A549 (cell line): ENCODE results near the gene ZNF536. TPM values are rescaled to one million over a fixed set of nuclear protein-coding genes. Genes with fewer than 3 reads are reported as not detected.

Experiments
- ATAC-seq, 2 experiments: fragments of 200-7000 bp in 1 of 2; fragments of >200 bp in 1 of 2; cut with Nextera tagmentation in 1 of 2; cut with Tn5 transposase in 1 of 2; 3 replicates each; pipeline versions ENCODE4 v1.8.0 to v1.9.1; 2018 to 2020; ENCODE audit warnings: mild to moderate bottlenecking in 1 of 2, moderate library complexity in 1 of 2
- CTCF ChIA-PET: fragments of 300-600 bp; sonication (Branson Sonifier 250); formaldehyde crosslinking; extraction: SDS; loops from one replicate; lab custom pipeline; 2021; ENCODE audit warnings: antibody characterized with exemption, inconsistent platforms; lab: Yijun Ruan, JAX
- POLR2A ChIA-PET: fragments of 350-600 bp; formaldehyde crosslinking; extraction: SDS; loops from one replicate; lab custom pipeline; 2021; ENCODE audit warnings: antibody characterized with exemption, inconsistent platforms; lab: Yijun Ruan, JAX
- DNase-seq, 2 experiments: peaks; one replicate each; pipeline versions ENCODE4 v3.0.0 to v3.0.0-alpha.2; 2011 to 2016; ENCODE audit warnings: low read depth in 1 of 2, low spot score in 1 of 2
- FAIRE-seq: peaks from 2 replicates; lab custom pipeline; 2011; peaks lifted over from hg19 to GRCh38; lab: Jason Lieb, UNC
- H3K27ac ChIP-seq, 2 experiments: fragments of >200 bp; sonication (Bioruptor Twin); formaldehyde crosslinking; 3 replicates each; pipeline ENCODE4 v1.5.1; 2016 to 2017
- H3K4me1 ChIP-seq: fragments of >200 bp; sonication (Bioruptor Twin); formaldehyde crosslinking; 3 replicates; pipeline ENCODE4 v1.6.1; 2016
- H3K4me2 ChIP-seq: fragments of >200 bp; sonication (Bioruptor Twin); formaldehyde crosslinking; 3 replicates; pipeline ENCODE4 v1.6.1; 2016
- H3K4me3 ChIP-seq: fragments of >200 bp; sonication (Bioruptor Twin); formaldehyde crosslinking; 3 replicates; pipeline ENCODE4 v1.5.1; 2016
- H3K9me3 ChIP-seq: fragments of >200 bp; sonication (Bioruptor Twin); formaldehyde crosslinking; 3 replicates; pipeline ENCODE4 v1.6.1; 2016
- BHLHE40 ChIP-seq: IDR thresholded peaks from 2 replicates; pipeline ENCODE4 v1.6.1; 2012; ENCODE audit warnings: low read depth, low read length, inconsistent platforms
- CBX2 ChIP-seq: fragments of 200-600 bp; sonication (generic); IDR thresholded peaks from 2 replicates; pipeline ENCODE4 v1.6.1; 2016; ENCODE audit warnings: low read depth, mild to moderate bottlenecking, borderline replicate concordance
- CBX8 ChIP-seq: fragments of 200-600 bp; sonication (generic); IDR thresholded peaks from 2 replicates; pipeline ENCODE4 v1.6.1; 2016
- CEBPB ChIP-seq, 2 experiments: fragments of >200 bp in 1 of 2; sonication (Bioruptor Twin) in 1 of 2; formaldehyde crosslinking in 1 of 2; IDR thresholded peaks; 2 replicates each; pipeline ENCODE4 v1.6.1; 2012 to 2016
- CTCF ChIP-seq: fragments of >200 bp; sonication (Bioruptor Twin); formaldehyde crosslinking; IDR thresholded peaks from 3 replicates; pipeline ENCODE4 v1.5.1; 2016
- E2F6 ChIP-seq: IDR thresholded peaks from 2 replicates; pipeline ENCODE4 v1.6.1; 2012; ENCODE audit warnings: low read depth, borderline replicate concordance
- EHMT2 ChIP-seq: fragments of 200-600 bp; sonication (generic); IDR thresholded peaks from 2 replicates; pipeline ENCODE4 v1.6.1; 2016; ENCODE audit warnings: antibody characterized with exemption, low read depth, mild to moderate bottlenecking, moderate library complexity
- FOSB ChIP-seq: fragments of 250-450 bp; sonication (Bioruptor Pico); IDR thresholded peaks from 2 replicates; pipeline ENCODE4 v1.5.0; 2020; ENCODE audit warnings: mild to moderate bottlenecking, moderate library complexity
- HES2 ChIP-seq: fragments of >200 bp; sonication (Bioruptor Twin); formaldehyde crosslinking; IDR thresholded peaks from 2 replicates; pipeline ENCODE4 v1.6.1; 2016
- HEYL ChIP-seq: fragments of 250-450 bp; sonication (Bioruptor Pico); IDR thresholded peaks from 2 replicates; pipeline ENCODE4 v1.8.0; 2021; ENCODE audit warnings: mild to moderate bottlenecking, moderate library complexity
- HOXA7 ChIP-seq: fragments of 250-450 bp; sonication (Bioruptor Pico); IDR thresholded peaks from 2 replicates; pipeline ENCODE4 v1.5.0; 2020; ENCODE audit warnings: mild to moderate bottlenecking, moderate library complexity
- JUN ChIP-seq, 2 experiments: fragments of >200 bp; sonication (Bioruptor Twin); formaldehyde crosslinking; IDR thresholded peaks; 2 replicates in 1 of 2; 3 replicates in 1 of 2; pipeline ENCODE4 v1.6.1; 2016 to 2017
- NFE2L2 ChIP-seq: fragments of 150-350 bp; conservative IDR thresholded peaks from 2 replicates; pipeline ENCODE4 v1.6.1; 2014; ENCODE audit warnings: low read length
- NR3C1 ChIP-seq: fragments of >200 bp; sonication (Bioruptor Twin); formaldehyde crosslinking; IDR thresholded peaks from 3 replicates; pipeline ENCODE4 v1.6.1; 2017
- PHF8 ChIP-seq: fragments of 200-600 bp; sonication (generic); IDR thresholded peaks from 2 replicates; pipeline ENCODE4 v1.6.1; 2016; ENCODE audit warnings: low read depth, mild to moderate bottlenecking, antibody characterized with exemption, moderate library complexity, borderline replicate concordance
- RAD21 ChIP-seq, 2 experiments: fragments of >200 bp in 1 of 2; sonication (Bioruptor Twin) in 1 of 2; formaldehyde crosslinking in 1 of 2; IDR thresholded peaks in 1 of 2; conservative IDR thresholded peaks in 1 of 2; 2 replicates in 1 of 2; 3 replicates in 1 of 2; pipeline ENCODE4 v1.6.1; 2012 to 2018; ENCODE audit warnings: inconsistent platforms in 1 of 2
- RARB ChIP-seq: fragments of 250-450 bp; sonication (Bioruptor Pico); IDR thresholded peaks from 2 replicates; pipeline ENCODE4 v1.8.0; 2021; ENCODE audit warnings: mild to moderate bottlenecking, moderate library complexity
- TP53 ChIP-seq: fragments of 250-450 bp; sonication (Bioruptor Pico); IDR thresholded peaks from 2 replicates; pipeline ENCODE4 v1.5.0; 2021; ENCODE audit warnings: mild to moderate bottlenecking, moderate library complexity
- USF2 ChIP-seq: fragments of 450-650 bp; IDR thresholded peaks from 2 replicates; pipeline ENCODE4 v1.6.1; 2014; ENCODE audit warnings: antibody characterized with exemption
- WGBS: methylation state at CpG from one replicate; pipeline ENCODE4 v1.1.6; 2017; ENCODE audit errors: missing lambda C conversion rate; 5-methylcytosine and 5-hydroxymethylcytosine counted together
- polyA plus RNA-seq, 4 experiments: library from polyadenylated mRNA; depleted of rRNA in 3 of 4; stranded (reverse); fragments of >200 nt; fragmentation: RNase III in 1 of 4; extraction: RNeasy Plus Mini Kit Qiagen cat#74134 plus additional on column Dnase treatment in 1 of 4; gene quantifications; 2 replicates in 3 of 4; 3 replicates in 1 of 4; pipeline ENCODE4 v1.2.3, GENCODE V29; 2011 to 2017

ZNF536 gene
- polyA plus RNA-seq, 2 of the 4 experiments (the other 2 are of a cell fraction): not detected

GRCh38 chr19:30376272-30376671 is 4.1 kb downstream of the ZNF536 start (continued):
- no peak for TF ChIP-seq HOXA7 (CRISPR knock-in tag)

GRCh38 chr19:30376826-30377425 is 4.7 kb downstream of the ZNF536 start:
- H3K27ac ChIP-seq: no peak overlapping the region
- ChIA-PET CTCF (interaction anchor here (1.3 kb wide), 1 partner anchor 13 kb away, joined by 3 read pairs; no protein-coding TSS in a partner anchor), POLR2A (no interaction called here)
- no peak overlapping the region for H3K4me3 ChIP-seq
- TF ChIP-seq JUN (IDR thresholded peaks at IDR 0.05) (no peak), RAD21 (conservative IDR thresholded peaks at IDR 0.05 in 1 of 2, IDR thresholded peaks at IDR 0.05 in 1 of 2) (no peak), HEYL (CRISPR knock-in tag) (no peak), EHMT2 (no peak), CTCF (no peak), CEBPB (IDR thresholded peaks at IDR 0.05) (no peak), TP53 (CRISPR knock-in tag) (no peak), CBX8 (no peak), RARB (no peak), BHLHE40 (no peak), NR3C1 (no peak), CBX2 (no peak), HES2 (no peak), NFE2L2 (no peak), USF2 (no peak)
- TF ChIP-seq, all 56 proteins: peak for 0
- H3K4me1 ChIP-seq: no peaks in the 10 kb centered on the region
- WGBS: 36% methylated on average over 14 of the region's 15 CpGs
- DNase-seq: no peak
- H3K9me3 ChIP-seq: no peaks in the 10 kb centered on the region
- H3K4me2 ChIP-seq: no peak overlapping the region
- ATAC-seq: no peak
- FAIRE-seq: no peak

- Histone ChIP-seq H3K4me1 (no peaks in the 10 kb centered on the region), H3K9me3 (no peaks in the 10 kb centered on the region), H3K27ac (no peak overlapping the region), H3K4me2 (no peak overlapping the region), H3K4me3 (no peak overlapping the region)
- no peak for DNase-seq
- CTCF ChIA-PET: interaction anchor here (0.5 to 1.1 kb wide), 3 partner anchors 14 to 27 kb away, joined by 3 to 4 read pairs (median 3); no protein-coding TSS in a partner anchor
- WGBS: 25% methylated on average over 4 of the region's 4 CpGs
- ATAC-seq: no peak
- POLR2A ChIA-PET: no interaction called here
- no peak for FAIRE-seq
- TF ChIP-seq FOSB (CRISPR knock-in tag) (no peak), E2F6 (no peak), PHF8 (no peak), RARB (no peak), RAD21 (conservative IDR thresholded peaks at IDR 0.05 in 1 of 2, IDR thresholded peaks at IDR 0.05 in 1 of 2) (no peak)
Observed at GRCh38 chr19:30378701-30379100, 6.5 kb downstream of the ZNF536 start.
